Activated CD8-positive, alpha-beta memory T cell treated with anti-CD3 and anti-CD28 coated beads, Interleukin-2, amount 10 ng/mL, durations not matched to agents 7 days and 5 days (primary cell): ENCODE results near the gene OR2C3. TPM values are rescaled to one million over a fixed set of nuclear protein-coding genes. Genes with fewer than 3 reads are reported as not detected.
"Not testable (repeated sequence)": the region's sequence is repeated elsewhere in the genome, so short reads cannot be mapped to it uniquely, and the experiment has no call there.

ENCODE experiments used
- ATAC-seq: fragments of 150-1000 bp; cut with Tn5 transposase; one replicate; pipeline ENCODE4 v1.10.0; 2021; ENCODE audit warnings: moderate library complexity
- CTCF ChIA-PET: fragments of 350-600 bp; sonication (Branson Sonifier 250); formaldehyde crosslinking; loops from one replicate; lab custom pipeline; 2021; ENCODE audit warnings: antibody characterized with exemption; lab: Charles Lee
- DNase-seq: peaks from one replicate; pipeline ENCODE4 v3.0.0-alpha.2; 2020
- H3K27ac Mint-ChIP-seq: one replicate; pipeline ENCODE4 v1.8.0; 2021; ENCODE audit warnings: mild to moderate bottlenecking, mixed read lengths
- H3K27me3 Mint-ChIP-seq: one replicate; pipeline ENCODE4 v1.8.0; 2021; ENCODE audit warnings: mixed read lengths
- H3K36me3 Mint-ChIP-seq: one replicate; pipeline ENCODE4 v1.8.0; 2021; ENCODE audit warnings: mild to moderate bottlenecking, mixed read lengths
- H3K4me1 Mint-ChIP-seq: one replicate; pipeline ENCODE4 v1.8.0; 2021; ENCODE audit warnings: mixed read lengths
- H3K4me3 Mint-ChIP-seq: one replicate; pipeline ENCODE4 v1.8.0; 2021; ENCODE audit warnings: mild to moderate bottlenecking, moderate library complexity, mixed read lengths
- H3K9me3 Mint-ChIP-seq: one replicate; pipeline ENCODE4 v1.8.0; 2022; ENCODE audit warnings: low read depth, mixed read lengths
- total RNA-seq, 2 experiments: library from RNA; stranded (reverse); gene quantifications; one replicate each; pipeline ENCODE4 v1.2.3, GENCODE V29; 2021

OR2C3 gene
- total RNA-seq, 2 experiments from 2014 or later = not detected

- Mint-ChIP-seq H3K36me3 (no peaks in the 10 kb centered on the region), H3K9me3 (no peaks in the 10 kb centered on the region), H3K4me3 (no peak overlapping the region), H3K4me1 (no peaks in the 10 kb centered on the region), H3K27ac (no peak overlapping the region), H3K27me3 (peaks cover 23% of the 10 kb centered on the region)
- ATAC-seq (no peak), DNase-seq (no peak)
- CTCF ChIA-PET = no interaction called here
Measured at GRCh38 chr1:247494767-247495166, 41.5 kb downstream of the OR2C3 start.

GRCh38 chr1:247493106-247493505, 43.1 kb downstream of the OR2C3 start:
- no peak for DNase-seq
- no peak for ATAC-seq
- CTCF ChIA-PET = no interaction called here
- H3K4me3 Mint-ChIP-seq = no peak overlapping the region
- H3K27ac Mint-ChIP-seq = no peak overlapping the region
- no peaks in the 10 kb centered on the region for H3K4me1 Mint-ChIP-seq
- peaks cover 22% of the 10 kb centered on the region for H3K27me3 Mint-ChIP-seq
- no peaks in the 10 kb centered on the region for H3K9me3 Mint-ChIP-seq
- H3K36me3 Mint-ChIP-seq = no peaks in the 10 kb centered on the region

- no peaks in the 10 kb centered on the region for H3K4me1 Mint-ChIP-seq
- no peaks in the 10 kb centered on the region for H3K9me3 Mint-ChIP-seq
- no peak for ATAC-seq
- H3K27ac Mint-ChIP-seq = no peak overlapping the region
- no peak for DNase-seq
- no peaks in the 10 kb centered on the region for H3K36me3 Mint-ChIP-seq
- H3K4me3 Mint-ChIP-seq = no peak overlapping the region
- H3K27me3 Mint-ChIP-seq = peaks cover 28% of the 10 kb centered on the region
- CTCF ChIA-PET = interaction anchor here (8.0 kb wide), 1 partner anchor 101 kb away, joined by 44 read pairs; no protein-coding TSS in a partner anchor
Measured at GRCh38 chr1:247491328-247491727, 44.9 kb downstream of the OR2C3 start.

DNA sequence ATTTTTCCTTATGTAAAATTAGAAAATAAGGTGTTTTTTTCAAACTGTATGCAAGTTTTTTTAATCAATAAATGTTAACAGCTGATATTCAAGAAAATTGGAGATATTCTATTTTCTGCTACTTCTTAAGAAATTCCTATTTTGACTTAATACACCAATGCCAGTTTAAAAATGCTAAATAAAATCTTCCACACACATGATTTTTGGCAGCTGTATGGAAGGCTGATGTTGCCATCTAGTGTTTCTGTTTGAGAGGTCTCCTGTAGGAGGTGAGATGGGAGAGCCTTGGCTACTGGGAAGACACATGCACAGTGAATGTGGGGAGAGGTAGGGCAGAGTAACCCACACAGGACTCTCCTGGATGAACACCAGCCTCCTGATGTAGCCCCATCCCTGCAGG, 49.2 kb downstream of the OR2C3 start:
- Mint-ChIP-seq H3K27me3 (peaks cover 15% of the 10 kb centered on the region), H3K9me3 (no peaks in the 10 kb centered on the region), H3K36me3 (no peaks in the 10 kb centered on the region), H3K4me3 (no peak overlapping the region), H3K4me1 (no peaks in the 10 kb centered on the region), H3K27ac (no peak overlapping the region)
- DNase-seq (no peak), ATAC-seq (peak; percentile 53)
- CTCF ChIA-PET = interaction anchor here (0.9 to 8.0 kb wide), 6 partner anchors 85 to 114 kb away, joined by 3 to 44 read pairs (median 3); no protein-coding TSS in a partner anchor

- CTCF ChIA-PET = no interaction called here
- ATAC-seq (no peak), DNase-seq (no peak)
- no peak overlapping the region for H3K4me3 Mint-ChIP-seq
- H3K27me3 Mint-ChIP-seq = peaks cover 3% of the 10 kb centered on the region
- H3K4me1 Mint-ChIP-seq = no peaks in the 10 kb centered on the region
- H3K9me3 Mint-ChIP-seq = no peaks in the 10 kb centered on the region
- no peak overlapping the region for H3K27ac Mint-ChIP-seq
- H3K36me3 Mint-ChIP-seq = no peaks in the 10 kb centered on the region
Measured at GRCh38 chr1:247482747-247483146, 53.5 kb downstream of the OR2C3 start.

DNA sequence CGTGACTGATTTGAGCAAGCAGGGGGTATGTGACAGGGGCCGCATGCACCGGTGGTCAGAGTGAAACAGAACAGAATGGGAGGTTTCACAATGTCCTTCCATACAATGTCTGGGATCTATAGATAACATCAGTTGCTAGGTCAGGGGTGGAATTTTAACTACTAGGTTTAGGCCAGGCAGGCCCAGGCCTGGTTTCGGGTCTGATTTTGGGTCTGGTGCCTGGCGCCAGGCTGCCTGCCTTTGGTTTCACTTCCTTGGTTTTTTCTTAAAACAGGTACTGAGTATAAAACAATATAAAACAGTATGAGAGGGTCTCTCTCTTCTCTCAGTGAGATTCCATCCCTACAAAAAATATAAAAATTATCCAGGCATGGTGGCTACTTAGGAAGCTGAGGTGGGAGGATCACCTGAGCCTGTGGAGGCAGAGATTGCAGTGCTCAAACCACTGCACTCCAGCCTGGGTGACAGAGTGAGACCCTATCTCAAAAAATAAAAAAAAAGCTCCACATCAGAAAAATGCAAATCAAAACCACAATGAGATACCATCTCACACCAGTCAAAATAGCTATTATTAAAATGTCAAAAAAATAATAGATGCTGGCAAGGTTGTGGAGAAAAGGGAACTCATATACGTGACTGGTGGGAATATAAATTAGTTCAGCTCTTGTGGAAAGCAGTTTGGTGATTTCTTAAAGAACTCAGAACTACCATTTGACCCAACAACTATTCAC, 59.7 kb downstream of the OR2C3 start:
- ATAC-seq, H3K4me1 Mint-ChIP-seq, DNase-seq, H3K27me3 Mint-ChIP-seq, H3K27ac Mint-ChIP-seq, H3K4me3 Mint-ChIP-seq, H3K9me3 Mint-ChIP-seq, H3K36me3 Mint-ChIP-seq: not testable (repeated sequence)
- CTCF ChIA-PET = interaction anchor here (1.0 to 1.3 kb wide), 2 partner anchors 86 to 104 kb away, joined by 3 to 4 read pairs; no protein-coding TSS in a partner anchor

DNA sequence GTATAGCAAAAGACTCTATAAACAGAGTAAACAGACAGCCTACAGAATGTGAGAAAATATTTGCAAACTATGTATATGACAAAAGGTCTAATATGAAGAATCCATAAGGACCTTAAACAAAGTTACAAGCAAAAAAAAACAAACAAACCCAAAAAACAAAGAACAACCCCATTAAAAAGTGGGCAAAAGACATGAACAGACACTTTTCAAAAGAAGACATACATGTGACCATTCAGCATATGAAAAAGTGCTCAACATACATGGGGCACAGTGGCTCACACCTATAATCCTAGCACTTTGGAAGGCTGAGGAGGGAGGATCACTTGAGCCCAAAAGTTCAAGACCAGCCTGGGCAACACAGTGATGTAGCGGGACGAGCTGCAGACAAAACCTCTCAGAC, 60.4 kb downstream of the OR2C3 start:
- Mint-ChIP-seq H3K4me3 (no peak overlapping the region), H3K27ac (no peak overlapping the region), H3K27me3 (no peaks in the 10 kb centered on the region), H3K36me3 (no peaks in the 10 kb centered on the region), H3K4me1 (no peaks in the 10 kb centered on the region), H3K9me3 (no peaks in the 10 kb centered on the region)
- CTCF ChIA-PET = no interaction called here
- DNase-seq = no peak
- no peak for ATAC-seq

Other genes with a start within 250 kb of the OR2C3 start
- gene ZNF496, start 204.6 kb downstream of the OR2C3 start, total RNA-seq = 10 to 100 TPM; 19.5 to 20.7 TPM
- gene NLRP3, start 120.3 kb downstream of the OR2C3 start, total RNA-seq = under 1 TPM; 0.33 to 0.44 TPM
- not detected for gene OR2B11, start 78.3 kb downstream of the OR2C3 start, total RNA-seq
- not detected for gene GCSAML, start 12.7 kb upstream of the OR2C3 start, total RNA-seq
- gene OR2G2, start 51.9 kb upstream of the OR2C3 start, total RNA-seq = not detected
- gene OR2G3, start 69.1 kb upstream of the OR2C3 start, total RNA-seq = not detected
- not detected for gene OR13G1, start 143.3 kb upstream of the OR2C3 start, total RNA-seq
- not detected for gene OR6F1, start 180.2 kb upstream of the OR2C3 start, total RNA-seq
- not detected for gene OR14K1, start 202.2 kb upstream of the OR2C3 start, total RNA-seq
- gene OR14A2, start 211.7 kb upstream of the OR2C3 start, total RNA-seq = not detected
- gene OR1C1, start 224.1 kb upstream of the OR2C3 start, total RNA-seq = not detected